Hepatocyte (in vitro differentiated cells): Measurements from ENCODE around the gene MUC4.

Experiments
- CTCF ChIP-seq: fragments of 200-600 bp; sonication (generic); IDR thresholded peaks from 2 replicates; pipeline ENCODE4 v1.5.1; 2016; ENCODE audit warnings: antibody characterized with exemption, mild to moderate bottlenecking; ENCODE audit not compliant: poor library complexity
- EZH2phosphoT487 ChIP-seq: fragments of 200-600 bp; sonication (generic); IDR thresholded peaks from one replicate; pipeline ENCODE4 v1.6.1; 2018; ENCODE audit warnings: antibody characterized with exemption, mild to moderate bottlenecking, low read depth, moderate library complexity; ENCODE audit not compliant: unreplicated experiment, severe bottlenecking

GRCh38 chr3:195828762-195829161 lies 17.0 kb upstream of the MUC4 start:
- TF ChIP-seq CTCF (no peak), EZH2phosphoT487 (no peak)
